ENCODE measurements around the gene HOXC10. TPM values are rescaled to one million over a fixed set of nuclear protein-coding genes. Genes with fewer than 3 reads are reported as not detected.

The HOXC10 gene
- total RNA-seq, 1 experiment from 2014 or later, result not detected

DNA sequence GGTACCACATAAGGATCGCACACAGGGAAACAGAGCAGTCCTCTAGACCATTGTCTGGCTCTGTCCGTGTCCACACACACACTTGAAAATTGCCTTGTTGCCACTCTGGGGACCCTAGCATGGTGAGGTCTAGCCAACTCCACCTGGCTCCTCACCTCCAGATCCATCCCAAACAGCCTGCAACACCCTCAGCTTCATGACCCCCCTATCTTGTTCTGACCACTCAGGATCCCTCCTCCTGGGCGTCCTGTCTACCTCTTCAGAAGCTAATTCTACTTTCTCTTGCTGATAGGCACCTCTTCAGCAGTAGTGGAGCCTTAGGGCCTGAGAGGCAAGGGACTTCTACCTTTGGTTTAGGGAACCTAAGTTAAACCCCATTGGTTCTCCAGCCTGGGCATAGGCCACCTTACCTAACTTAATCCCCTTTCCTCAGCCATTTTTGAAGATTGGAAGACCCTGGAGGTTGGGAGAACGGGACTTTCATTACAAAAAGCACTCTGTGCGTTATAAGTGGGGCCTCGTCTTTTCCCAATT is 47.2 kb downstream of the HOXC10 start:
- ChIA-PET POLR2A (interaction anchor here (0.5 to 2.6 kb wide), 16 partner anchors 8 to 406 kb away, joined by 3 to 31 read pairs (median 4); partner anchors contain the start of genes ATF7, HOXC8 and SMUG1), CTCF (interaction anchor here (0.6 to 9.4 kb wide), 42 partner anchors 9 to 799 kb away, joined by 3 to 233 read pairs (median 4); partner anchors contain the start of genes HOXC4, HOXC8, HOXC9 and SMUG1)
- Mint-ChIP-seq H3K4me3 (ENCODE audit: unreplicated experiment) (peak overlapping the region; percentile 71), H3K9me3 (ENCODE audit: unreplicated experiment) (no peaks in the 10 kb centered on the region), H3K27me3 (ENCODE audit: insufficient read depth, unreplicated experiment) (no peaks in the 10 kb centered on the region), H3K36me3 (ENCODE audit: insufficient read depth, unreplicated experiment) (peaks cover 20% of the 10 kb centered on the region), H3K4me1 (ENCODE audit: insufficient read depth, unreplicated experiment) (peaks cover 8% of the 10 kb centered on the region), H3K27ac (ENCODE audit: low read depth, unreplicated experiment) (no peak overlapping the region)
- no peak for TF ChIP-seq CTCF (IDR thresholded peaks at IDR 0.05; ENCODE audit: unreplicated experiment)
- intact Hi-C loops (cut with micrococcal nuclease), result loop anchor here (1.0 to 2.0 kb wide), 4 partner anchors 26 to 169 kb away; no protein-coding TSS in a partner anchor
- BruUV-seq (replicated peaks), result no TSS peak
- DNase-seq (ENCODE audit: unreplicated experiment), result no peak

DNA sequence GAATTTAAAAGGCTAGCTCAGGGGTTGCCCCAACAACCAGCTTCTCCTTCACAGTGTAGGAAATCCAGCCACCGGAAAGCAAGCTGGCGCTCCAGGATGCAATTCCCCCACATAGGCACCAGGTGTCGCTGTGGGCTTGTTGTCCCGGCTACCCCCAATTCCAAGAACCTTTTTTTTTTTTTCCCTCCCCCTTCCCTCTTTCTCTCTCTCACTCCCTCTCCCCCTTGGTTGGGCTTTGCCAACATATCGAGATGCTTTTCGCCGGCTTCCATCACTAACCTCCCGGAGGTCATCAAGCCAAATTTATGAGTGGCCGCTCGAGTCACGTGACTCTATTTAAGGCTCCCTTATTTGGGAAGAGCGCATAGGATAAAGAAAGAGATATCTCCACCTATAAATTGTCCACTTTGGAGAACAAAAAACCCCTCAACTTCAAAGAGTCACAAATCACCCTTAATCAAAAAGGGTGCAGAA is 47.7 kb downstream of the HOXC10 start, which contains the start of gene HOXC5:
Gene HOXC5 (plus strand): TSS at position 424 of the 474 bp plus-strand sequence. CDS start 73 bp downstream, outside the sequence.
- POLR2A ChIA-PET, result interaction anchor here (0.5 to 2.6 kb wide), 16 partner anchors 9 to 407 kb away, joined by 3 to 31 read pairs (median 4); partner anchors contain the start of genes ATF7, HOXC8 and SMUG1
- Mint-ChIP-seq H3K36me3 (ENCODE audit: insufficient read depth, unreplicated experiment) (peaks cover 20% of the 10 kb centered on the region), H3K27me3 (ENCODE audit: insufficient read depth, unreplicated experiment) (no peaks in the 10 kb centered on the region), H3K27ac (ENCODE audit: low read depth, unreplicated experiment) (no peak within 1 kb of the TSS), H3K4me3 (ENCODE audit: unreplicated experiment) (peak within 1 kb of the TSS; percentile 71), H3K4me1 (ENCODE audit: insufficient read depth, unreplicated experiment) (peaks cover 11% of the 10 kb centered on the region), H3K9me3 (ENCODE audit: unreplicated experiment) (no peaks in the 10 kb centered on the region)
- BruUV-seq (replicated peaks), result no TSS peak
- peak; percentile 88 for DNase-seq (ENCODE audit: unreplicated experiment)
- TF ChIP-seq CTCF (IDR thresholded peaks at IDR 0.05; ENCODE audit: unreplicated experiment), result peak; percentile 98
- CTCF ChIA-PET, result interaction anchor here (0.6 to 9.4 kb wide), 48 partner anchors 9 to 346 kb away, joined by 3 to 233 read pairs (median 4); partner anchors contain the start of genes HOXC4, HOXC8, HOXC9 and SMUG1
- intact Hi-C loops (cut with micrococcal nuclease), result loop anchor here (1.0 to 2.0 kb wide), 4 partner anchors 26 to 169 kb away; no protein-coding TSS in a partner anchor

DNA sequence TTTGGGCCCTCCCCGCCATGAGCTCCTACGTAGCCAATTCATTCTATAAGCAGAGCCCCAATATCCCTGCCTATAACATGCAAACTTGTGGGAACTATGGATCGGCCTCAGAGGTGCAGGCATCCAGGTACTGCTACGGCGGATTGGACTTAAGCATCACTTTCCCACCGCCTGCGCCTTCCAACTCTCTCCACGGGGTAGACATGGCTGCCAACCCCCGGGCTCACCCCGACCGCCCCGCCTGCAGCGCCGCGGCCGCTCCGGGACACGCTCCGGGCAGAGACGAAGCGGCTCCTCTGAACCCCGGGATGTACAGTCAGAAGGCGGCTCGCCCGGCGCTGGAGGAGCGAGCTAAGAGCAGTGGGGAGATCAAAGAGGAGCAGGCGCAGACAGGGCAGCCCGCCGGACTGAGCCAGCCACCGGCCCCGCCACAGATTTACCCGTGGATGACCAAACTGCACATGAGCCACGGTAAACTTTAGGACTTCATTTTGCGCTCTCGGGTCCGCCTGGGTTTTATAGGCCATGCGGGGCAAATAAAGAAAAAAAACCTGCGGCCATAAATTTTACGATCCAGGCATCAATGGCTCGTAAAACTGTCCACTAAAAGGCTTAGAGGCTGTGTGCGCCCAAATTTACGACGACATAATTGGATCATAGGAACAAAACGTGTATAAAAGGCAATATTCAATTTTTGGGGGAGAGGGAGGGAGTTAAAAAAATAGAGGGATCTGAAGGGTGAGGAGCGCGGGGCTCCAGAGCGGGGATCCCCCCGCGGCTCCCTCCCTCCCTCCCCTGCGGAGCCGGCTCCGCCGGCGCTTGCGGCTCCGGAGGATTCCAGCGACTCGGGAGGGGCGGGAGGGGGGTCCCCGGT is 48.4 kb downstream of the HOXC10 start:
- no peaks in the 10 kb centered on the region for H3K9me3 Mint-ChIP-seq (ENCODE audit: unreplicated experiment)
- ChIA-PET CTCF (interaction anchor here (0.6 to 9.4 kb wide), 28 partner anchors 8 to 346 kb away, joined by 3 to 233 read pairs (median 5); partner anchors contain the start of genes HOXC4, HOXC8 and SMUG1), POLR2A (interaction anchor here (0.6 to 2.6 kb wide), 15 partner anchors 10 to 175 kb away, joined by 3 to 31 read pairs (median 5); partner anchors contain the start of genes HOXC8 and SMUG1)
- intact Hi-C loops (cut with micrococcal nuclease), result loop anchor here (2.0 kb wide), 1 partner anchor 93 kb away; no protein-coding TSS in a partner anchor
- peak; percentile 54 for DNase-seq (ENCODE audit: unreplicated experiment)
- H3K4me1 Mint-ChIP-seq (ENCODE audit: insufficient read depth, unreplicated experiment), result peaks cover 11% of the 10 kb centered on the region
- peaks cover 20% of the 10 kb centered on the region for H3K36me3 Mint-ChIP-seq (ENCODE audit: insufficient read depth, unreplicated experiment)
- no peaks in the 10 kb centered on the region for H3K27me3 Mint-ChIP-seq (ENCODE audit: insufficient read depth, unreplicated experiment)
- TF ChIP-seq CTCF (IDR thresholded peaks at IDR 0.05; ENCODE audit: unreplicated experiment), result no peak
- H3K4me3 Mint-ChIP-seq (ENCODE audit: unreplicated experiment), result peak overlapping the region; percentile 71
- BruUV-seq (replicated peaks), result TSS peak; percentile 11
- H3K27ac Mint-ChIP-seq (ENCODE audit: low read depth, unreplicated experiment), result no peak overlapping the region

All from MCF 10A (cell line).